Fibroblast of the conjunctiva (primary cell): ENCODE data around the gene LBX2.
"Not testable (repeated sequence)": the region's sequence is repeated elsewhere in the genome, so short reads cannot be mapped to it uniquely, and the experiment has no call there.

Experiments
- DNase-seq: peaks from one replicate; pipeline ENCODE4 v3.0.0-alpha.2; 2010; ENCODE audit warnings: low read depth

The LBX2 gene

GRCh38 chr2:74503506-74504475 is 4.4 kb upstream of the LBX2 start:
- no peak for DNase-seq

GRCh38 chr2:74502720-74503505 is 3.5 kb upstream of the LBX2 start:
- peak; percentile 70 for DNase-seq

GRCh38 chr2:74502147-74502719 is 2.8 kb upstream of the LBX2 start:
- no peak for DNase-seq

GRCh38 chr2:74501335-74502071 is 2.1 kb upstream of the LBX2 start:
- no peak for DNase-seq

GRCh38 chr2:74500578-74500946 is 1.2 kb upstream of the LBX2 start:
- no peak for DNase-seq

GRCh38 chr2:74499940-74500577 is 656 bp upstream of the LBX2 start:
- DNase-seq = no peak

- DNase-seq = no peak
These were observed 720 bp downstream of the LBX2 start for GRCh38 chr2:74498500-74499266.

- no peak for DNase-seq
These were observed 1.5 kb downstream of the LBX2 start for GRCh38 chr2:74497777-74498499.

- no peak for DNase-seq
These were observed 2.2 kb downstream of the LBX2 start for GRCh38 chr2:74496997-74497776.

- no peak for DNase-seq
These were observed 4.0 kb downstream of the LBX2 start for GRCh38 chr2:74495440-74495839.

- no peak for DNase-seq
These were observed 5.9 kb downstream of the LBX2 start for GRCh38 chr2:74493546-74493945.

- DNase-seq = no peak
These were observed 7.5 kb downstream of the LBX2 start for GRCh38 chr2:74491648-74492544.

- DNase-seq = no peak
These were observed 9.5 kb downstream of the LBX2 start for GRCh38 chr2:74489906-74490305.

GRCh38 chr2:74488643-74489481 is 10.5 kb downstream of the LBX2 start:
- DNase-seq = no peak

GRCh38 chr2:74486141-74486540 is 13.3 kb downstream of the LBX2 start:
- DNase-seq = no peak

GRCh38 chr2:74483675-74484164 is 15.7 kb downstream of the LBX2 start:
- DNase-seq = not testable (repeated sequence)
